Upper lobe of left lung (tissue), 6 donors: Measurements from ENCODE around the gene TUBB2A. TPM values are rescaled to one million over a fixed set of nuclear protein-coding genes. Genes with fewer than 3 reads are reported as not detected.
A peak's percentile ranks its signal among the peaks of the same experiment; 100 is the strongest.

Source experiments
- ATAC-seq, 2 donors: fragments of 200-7000 bp; cut with Tn5 transposase; one replicate each; pipeline ENCODE4 v1.9.1; 2022; ENCODE audit warnings: mild to moderate bottlenecking in 2 of 2, moderate library complexity in 2 of 2; ENCODE audit not compliant: low FRiP score in 2 of 2
- DNase-seq, 2 donors: peaks; one replicate each; pipeline ENCODE4 v3.0.0-alpha.2; 2019 to 2020
- H3K27ac ChIP-seq, 4 donors: fragments of 200-600 bp; sonication (generic); one replicate each; pipeline ENCODE4 v1.5.1; 2016 to 2019
- H3K27me3 ChIP-seq, 4 donors: fragments of 200-600 bp; sonication (generic); one replicate each; pipeline ENCODE4 v1.5.1; 2017 to 2019
- H3K36me3 ChIP-seq, 4 donors: fragments of 200-600 bp; sonication (generic); one replicate each; pipeline ENCODE4 v1.5.1; 2016 to 2019
- H3K4me1 ChIP-seq, 4 donors: fragments of 200-600 bp; sonication (generic); one replicate each; pipeline ENCODE4 v1.5.1; 2018 to 2019
- H3K4me3 ChIP-seq, 4 donors: fragments of 200-600 bp; sonication (generic); one replicate each; pipeline ENCODE4 v1.5.1; 2017 to 2019; ENCODE audit warnings: mild to moderate bottlenecking in 2 of 4, moderate library complexity in 1 of 4
- H3K9me3 ChIP-seq, 4 donors: fragments of 200-600 bp; sonication (generic); one replicate each; pipeline ENCODE4 v1.5.1; 2018 to 2019
- CTCF ChIP-seq, 6 experiments: fragments of 450-650 bp in 4 of 6; fragments of 200-600 bp in 2 of 6; sonication (generic) in 2 of 6; IDR thresholded peaks; one replicate each; pipeline ENCODE4 v1.5.1; 2016 to 2019; ENCODE audit warnings: antibody characterized with exemption in 6 of 6
- EP300 ChIP-seq, 4 donors: sonication (generic); formaldehyde crosslinking; IDR thresholded peaks; one replicate each; pipeline ENCODE4 v1.5.1; 2017; ENCODE audit warnings: antibody characterized with exemption in 4 of 4, control low read depth in 2 of 4
- POLR2A ChIP-seq, 4 donors: fragments of 450-650 bp; IDR thresholded peaks; one replicate each; pipeline ENCODE4 v1.5.1; 2016 to 2017; ENCODE audit warnings: antibody characterized with exemption in 4 of 4, mild to moderate bottlenecking in 2 of 4
- POLR2AphosphoS5 ChIP-seq, 2 donors: sonication (generic); formaldehyde crosslinking; IDR thresholded peaks; one replicate each; pipeline ENCODE4 v1.5.1; 2017; ENCODE audit warnings: antibody characterized with exemption in 2 of 2
- WGBS, 2 donors: methylation state at CpG; one replicate each; pipeline ENCODE4 v1.1.5; 2017 to 2018; 5-methylcytosine and 5-hydroxymethylcytosine counted together
- total RNA-seq, 6 donors: library from RNA; depleted of rRNA in 4 of 6; stranded (reverse); fragments of >200 nt in 4 of 6; gene quantifications; one replicate each; pipeline versions ENCODE4 v1.1.0 to v1.2.1, GENCODE V29; 2016 to 2021
- donor health status: DM: no; HTN: no; CAD: no; lungs with moderate emphysema.
- donor health status: DM: no; HTN: yes; CAD: no; lungs with severe emphysema.

The TUBB2A gene
- total RNA-seq, 6 donors from 2014 or later = 6.3 to 29.5 (median 15.1) TPM

- Histone ChIP-seq H3K4me3 (no peak overlapping the region), H3K27me3 (no peaks in the 10 kb centered on the region), H3K27ac (no peak overlapping the region), H3K9me3 (no peaks in the 10 kb centered on the region), H3K4me1 (no peaks in the 10 kb centered on the region), H3K36me3 (no peaks in the 10 kb centered on the region)
- ATAC-seq = no peak
- TF ChIP-seq POLR2A (IDR thresholded peaks at IDR 0.05) = no peak
- no peak for DNase-seq
- WGBS, 2 donors = 74 to 81% methylated on average over 5 of the region's 5 CpGs
Observed at GRCh38 chr6:3196770-3197169, 39.4 kb upstream of the TUBB2A start.

GRCh38 chr6:3195695-3196497, 38.6 kb upstream of the TUBB2A start:
- H3K9me3 ChIP-seq = no peaks in the 10 kb centered on the region
- no peaks in the 10 kb centered on the region for H3K4me1 ChIP-seq
- DNase-seq (no peak), ATAC-seq (no peak)
- no peak overlapping the region for H3K27ac ChIP-seq
- no peak overlapping the region for H3K4me3 ChIP-seq
- 77 to 81% methylated on average over 16 of the region's 16 CpGs for WGBS, 2 donors
- TF ChIP-seq POLR2A (IDR thresholded peaks at IDR 0.05) (no peak), EP300 (IDR thresholded peaks at IDR 0.05) (no peak), CTCF (IDR thresholded peaks at IDR 0.05) (no peak), POLR2AphosphoS5 (IDR thresholded peaks at IDR 0.05) (no peak)
- no peaks in the 10 kb centered on the region for H3K36me3 ChIP-seq
- H3K27me3 ChIP-seq = no peaks in the 10 kb centered on the region

- TF ChIP-seq POLR2A (IDR thresholded peaks at IDR 0.05) (no peak), CTCF (IDR thresholded peaks at IDR 0.05) (no peak), POLR2AphosphoS5 (IDR thresholded peaks at IDR 0.05) (no peak), EP300 (IDR thresholded peaks at IDR 0.05) (no peak)
- Histone ChIP-seq H3K9me3 (no peaks in the 10 kb centered on the region), H3K4me1 (no peaks in the 10 kb centered on the region), H3K4me3 (no peak overlapping the region), H3K27me3 (no peaks in the 10 kb centered on the region), H3K27ac (no peak overlapping the region), H3K36me3 (no peaks in the 10 kb centered on the region)
- WGBS, 2 donors = 82 to 85% methylated on average over 5 of the region's 5 CpGs
- DNase-seq = no peak
- ATAC-seq = no peak
Observed at GRCh38 chr6:3195420-3195694, 38.0 kb upstream of the TUBB2A start.

- H3K4me1 ChIP-seq = no peaks in the 10 kb centered on the region
- H3K4me3 ChIP-seq = no peak overlapping the region
- H3K27me3 ChIP-seq = no peaks in the 10 kb centered on the region
- no peaks in the 10 kb centered on the region for H3K36me3 ChIP-seq
- DNase-seq (no peak), ATAC-seq (no peak)
- no peaks in the 10 kb centered on the region for H3K9me3 ChIP-seq
- 66 to 75% methylated on average over 19 of the region's 19 CpGs for WGBS, 2 donors
- no peak overlapping the region for H3K27ac ChIP-seq
- TF ChIP-seq POLR2A (IDR thresholded peaks at IDR 0.05) (no peak), EP300 (IDR thresholded peaks at IDR 0.05) (no peak), POLR2AphosphoS5 (IDR thresholded peaks at IDR 0.05) (no peak), CTCF (IDR thresholded peaks at IDR 0.05) (no peak)
Observed at GRCh38 chr6:3194535-3195419, 37.4 kb upstream of the TUBB2A start.

- Histone ChIP-seq H3K36me3 (no peaks in the 10 kb centered on the region), H3K27ac (no peak overlapping the region), H3K4me3 (no peak overlapping the region), H3K27me3 (no peaks in the 10 kb centered on the region), H3K9me3 (no peaks in the 10 kb centered on the region), H3K4me1 (no peaks in the 10 kb centered on the region)
- TF ChIP-seq POLR2AphosphoS5 (IDR thresholded peaks at IDR 0.05) = no peak
- no peak for TF ChIP-seq CTCF (IDR thresholded peaks at IDR 0.05)
- no peak for TF ChIP-seq EP300 (IDR thresholded peaks at IDR 0.05)
- no peak for TF ChIP-seq POLR2A (IDR thresholded peaks at IDR 0.05)
- WGBS, 2 donors = 89% methylated on average over 22 to 23 of the region's 23 CpGs
- peak in 1 of 2 donors; percentile 46 for DNase-seq
- ATAC-seq = no peak
Observed at GRCh38 chr6:3193102-3193849, 35.9 kb upstream of the TUBB2A start.
